KMS-11 (cell line): ENCODE data around the gene BTF3L4.

Experiments used
- H2AFZ ChIP-seq: fragments of 200-600 bp; sonication (generic); 2 replicates; pipeline ENCODE4 v1.6.1; 2016; ENCODE audit warnings: antibody characterized with exemption, mixed run types, low read depth
- H3K27ac ChIP-seq: fragments of 200-600 bp; sonication (generic); 2 replicates; pipeline ENCODE4 v1.6.1; 2016; ENCODE audit warnings: mild to moderate bottlenecking, mixed run types
- H3K27me3 ChIP-seq: fragments of 200-600 bp; sonication (generic); 2 replicates; pipeline ENCODE4 v1.6.1; 2017; ENCODE audit warnings: mild to moderate bottlenecking, low read depth, mixed run types, moderate library complexity; ENCODE audit not compliant: insufficient read depth
- H3K36me3 ChIP-seq: fragments of 200-600 bp; sonication (generic); 2 replicates; pipeline ENCODE4 v1.6.1; 2017; ENCODE audit warnings: mild to moderate bottlenecking, mixed run types; ENCODE audit not compliant: insufficient read depth
- H3K4me1 ChIP-seq: fragments of 200-600 bp; sonication (generic); 2 replicates; pipeline ENCODE4 v1.6.1; 2016; ENCODE audit warnings: mild to moderate bottlenecking, low read depth, mixed run types; ENCODE audit not compliant: poor library complexity, severe bottlenecking
- H3K4me2 ChIP-seq: fragments of 200-600 bp; sonication (generic); 2 replicates; pipeline ENCODE4 v1.7.0; 2016; ENCODE audit warnings: mild to moderate bottlenecking, mixed run types
- H3K4me3 ChIP-seq: fragments of 200-600 bp; sonication (generic); IDR thresholded peaks from 2 replicates; pipeline ENCODE4 v1.6.1; 2017; ENCODE audit warnings: low read depth, low read length, mixed read lengths; ENCODE audit not compliant: insufficient read depth
- H3K79me2 ChIP-seq: fragments of 200-600 bp; sonication (generic); 2 replicates; pipeline ENCODE4 v1.6.1; 2016; ENCODE audit warnings: low read depth, mixed run types; ENCODE audit not compliant: insufficient read depth
- H3K9ac ChIP-seq: fragments of 200-600 bp; sonication (generic); 2 replicates; pipeline ENCODE4 v1.6.1; 2016; ENCODE audit warnings: mild to moderate bottlenecking, mixed run types
- H4K20me1 ChIP-seq: fragments of 200-600 bp; sonication (generic); 2 replicates; pipeline ENCODE4 v1.6.1; 2016; ENCODE audit warnings: mild to moderate bottlenecking, mixed run types; ENCODE audit not compliant: insufficient read depth
- TF ChIP-seq, protein P1 (sequence below): fragments of 200-600 bp; sonication (generic); conservative IDR thresholded peaks from 2 replicates; pipeline ENCODE4 v1.6.1; 2017; ENCODE audit warnings: low read depth, mild to moderate bottlenecking, antibody characterized with exemption, low read length, moderate library complexity, mixed read lengths

Gene BTF3L4

DNA sequence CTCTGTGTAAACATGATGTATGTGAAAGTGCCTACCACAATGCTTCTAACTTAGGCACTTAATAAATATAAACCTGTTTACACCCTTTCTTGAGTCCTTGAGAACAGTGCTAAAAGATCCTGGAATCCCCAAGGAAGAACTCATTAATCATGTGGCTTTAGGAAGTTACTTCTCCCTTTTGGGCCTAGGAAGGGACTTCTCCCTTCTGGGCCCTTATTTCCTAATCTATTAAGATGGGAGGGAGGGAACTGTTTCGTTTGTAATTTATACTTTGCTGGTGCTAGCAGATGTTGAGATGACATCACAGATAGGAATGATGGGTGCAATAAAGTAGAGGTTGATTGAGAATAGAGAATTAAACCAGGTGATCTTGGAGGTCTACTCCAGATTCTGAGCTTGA, 1.2 kb downstream of the BTF3L4 start:
- H2AFZ ChIP-seq: no peak overlapping the region; the same call in 1 of the 2 replicates
- H3K9ac ChIP-seq: peak overlapping the region; percentile 92; the same call in 1 of the 2 replicates
- H4K20me1 ChIP-seq: peaks cover 22% of the 10 kb centered on the region; the same call in 1 of the 2 replicates
- H3K27me3 ChIP-seq: no peaks in the 10 kb centered on the region
- H3K36me3 ChIP-seq: no peaks in the 10 kb centered on the region; the same call in 1 of the 2 replicates
- peaks cover 48% of the 10 kb centered on the region for H3K4me1 ChIP-seq
- H3K27ac ChIP-seq: peak overlapping the region; percentile 74
- H3K4me3 ChIP-seq: peak overlapping the region; percentile 97
- peaks cover 71% of the 10 kb centered on the region for H3K79me2 ChIP-seq
- H3K4me2 ChIP-seq: peak overlapping the region; percentile 98
- TF ChIP-seq, protein P1, sequence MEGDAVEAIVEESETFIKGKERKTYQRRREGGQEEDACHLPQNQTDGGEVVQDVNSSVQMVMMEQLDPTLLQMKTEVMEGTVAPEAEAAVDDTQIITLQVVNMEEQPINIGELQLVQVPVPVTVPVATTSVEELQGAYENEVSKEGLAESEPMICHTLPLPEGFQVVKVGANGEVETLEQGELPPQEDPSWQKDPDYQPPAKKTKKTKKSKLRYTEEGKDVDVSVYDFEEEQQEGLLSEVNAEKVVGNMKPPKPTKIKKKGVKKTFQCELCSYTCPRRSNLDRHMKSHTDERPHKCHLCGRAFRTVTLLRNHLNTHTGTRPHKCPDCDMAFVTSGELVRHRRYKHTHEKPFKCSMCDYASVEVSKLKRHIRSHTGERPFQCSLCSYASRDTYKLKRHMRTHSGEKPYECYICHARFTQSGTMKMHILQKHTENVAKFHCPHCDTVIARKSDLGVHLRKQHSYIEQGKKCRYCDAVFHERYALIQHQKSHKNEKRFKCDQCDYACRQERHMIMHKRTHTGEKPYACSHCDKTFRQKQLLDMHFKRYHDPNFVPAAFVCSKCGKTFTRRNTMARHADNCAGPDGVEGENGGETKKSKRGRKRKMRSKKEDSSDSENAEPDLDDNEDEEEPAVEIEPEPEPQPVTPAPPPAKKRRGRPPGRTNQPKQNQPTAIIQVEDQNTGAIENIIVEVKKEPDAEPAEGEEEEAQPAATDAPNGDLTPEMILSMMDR: no peak

DNA sequence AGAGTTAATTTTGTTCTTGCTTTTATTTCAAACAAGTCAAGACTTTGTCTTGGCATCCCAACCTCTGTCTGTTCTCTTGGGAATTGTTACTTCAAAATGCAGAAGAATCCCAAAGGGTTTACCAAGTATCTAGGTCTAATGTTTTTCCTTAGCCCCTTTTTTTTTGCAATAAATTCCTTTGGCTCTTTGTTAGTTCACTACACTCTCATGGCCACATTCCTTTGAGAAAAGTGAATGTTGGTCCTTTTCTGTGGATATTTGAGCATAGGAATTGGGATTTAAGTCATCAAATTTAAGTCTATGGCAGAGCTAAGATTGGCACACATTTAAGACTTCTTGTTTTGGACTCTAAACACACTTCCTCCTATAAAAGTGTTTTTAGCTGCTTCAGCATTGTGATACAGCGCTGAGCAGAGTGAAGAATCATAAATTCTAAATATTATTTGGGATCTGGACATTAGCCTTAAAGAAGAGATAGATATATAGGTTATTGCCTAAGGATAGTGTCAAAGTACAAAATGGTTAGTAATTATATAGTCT, 1.9 kb downstream of the BTF3L4 start:
- Histone ChIP-seq H4K20me1 (peaks cover 22% of the 10 kb centered on the region; the same call in 1 of the 2 replicates), H3K27me3 (no peaks in the 10 kb centered on the region), H3K4me1 (peaks cover 48% of the 10 kb centered on the region), H3K9ac (no peak overlapping the region), H3K27ac (no peak overlapping the region), H3K4me2 (peak overlapping the region; percentile 98), H3K79me2 (peaks cover 78% of the 10 kb centered on the region), H3K36me3 (no peaks in the 10 kb centered on the region; the same call in 1 of the 2 replicates), H3K4me3 (no peak overlapping the region), H2AFZ (no peak overlapping the region)
- TF ChIP-seq, protein P1: no peak

DNA sequence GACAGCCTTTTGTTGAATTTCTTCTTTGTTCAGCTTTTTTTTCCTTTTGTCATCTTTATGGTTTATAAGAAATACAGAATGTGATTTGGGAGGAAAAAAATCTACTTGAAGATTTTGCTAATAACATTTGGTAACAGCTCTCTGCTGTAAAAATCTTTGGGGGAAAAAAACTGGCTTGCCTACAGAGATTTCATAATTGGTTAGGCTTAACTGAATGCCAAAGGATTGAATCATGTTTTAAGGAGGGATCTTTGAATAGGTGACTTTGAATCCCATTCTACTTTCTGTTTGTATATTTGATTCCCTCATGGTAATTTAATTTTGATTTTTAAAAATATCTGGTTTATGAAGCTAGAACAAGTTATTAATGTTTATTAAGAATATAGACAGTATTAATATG, 3.2 kb downstream of the BTF3L4 start:
- Histone ChIP-seq H3K4me1 (peaks cover 36% of the 10 kb centered on the region), H4K20me1 (peaks cover 22% of the 10 kb centered on the region; the same call in 1 of the 2 replicates), H3K27ac (no peak overlapping the region), H3K79me2 (peaks cover 78% of the 10 kb centered on the region), H2AFZ (no peak overlapping the region), H3K9ac (no peak overlapping the region), H3K27me3 (no peaks in the 10 kb centered on the region), H3K4me3 (no peak overlapping the region), H3K36me3 (no peaks in the 10 kb centered on the region; the same call in 1 of the 2 replicates), H3K4me2 (peak overlapping the region; percentile 0; the same call in 1 of the 2 replicates)
- TF ChIP-seq, protein P1: no peak

DNA sequence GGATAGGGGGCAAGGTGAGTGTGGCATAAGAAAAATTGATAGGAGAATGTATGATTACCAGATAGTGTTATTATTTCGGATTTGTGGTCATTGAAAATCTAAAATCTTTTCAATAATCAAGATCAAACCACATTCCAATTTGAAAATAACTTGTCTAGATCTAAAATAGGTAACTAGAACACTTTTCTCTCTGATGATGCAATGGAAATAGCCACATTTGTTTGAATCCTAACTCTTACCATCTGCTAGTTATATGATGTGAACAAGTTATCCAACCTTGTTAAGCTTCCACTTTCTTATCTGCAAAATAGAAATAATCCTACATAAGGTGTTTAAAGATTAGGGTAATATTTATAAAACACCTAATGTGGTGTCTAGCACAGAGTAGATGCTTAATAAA, 3.8 kb downstream of the BTF3L4 start:
- Histone ChIP-seq H3K79me2 (peaks cover 73% of the 10 kb centered on the region), H3K36me3 (no peaks in the 10 kb centered on the region; the same call in 1 of the 2 replicates)

More for the DNA sequence above, 3.8 kb downstream of the BTF3L4 start:
- TF ChIP-seq, protein P1: no peak
- H3K27me3 ChIP-seq: no peaks in the 10 kb centered on the region
- H3K4me2 ChIP-seq: no peak overlapping the region
- H3K4me3 ChIP-seq: no peak overlapping the region
- H3K4me1 ChIP-seq: peaks cover 33% of the 10 kb centered on the region
- peaks cover 22% of the 10 kb centered on the region; the same call in 1 of the 2 replicates for H4K20me1 ChIP-seq
- H3K27ac ChIP-seq: no peak overlapping the region
- H3K9ac ChIP-seq: no peak overlapping the region
- no peak overlapping the region for H2AFZ ChIP-seq
